HEK293 (cell line): ENCODE results near the gene AP1B1.

ENCODE experiments used
- CTCF ChIA-PET: fragments of 350-600 bp; formaldehyde crosslinking; extraction: SDS; loops from one replicate; lab custom pipeline; 2021; ENCODE audit warnings: antibody characterized with exemption; lab: Yijun Ruan, JAX
- POLR2A ChIA-PET: fragments of 300-600 bp; formaldehyde crosslinking; extraction: SDS; loops from one replicate; lab custom pipeline; 2020; ENCODE audit warnings: antibody characterized with exemption, inconsistent platforms; lab: Yijun Ruan, JAX
- H3K27ac ChIP-seq: fragments of 200-500 bp; sonication (Bioruptor generic); 2 replicates; pipeline ENCODE4 v1.5.1; 2014; ENCODE audit warnings: low read depth, low read length, control low read depth, inconsistent platforms; ENCODE audit errors: extremely low read depth
- H3K36me3 ChIP-seq, 2 experiments: fragments of 200-500 bp in 1 of 2; sonication (Bioruptor generic) in 1 of 2; 1 replicate in 1 of 2; 2 replicates in 1 of 2; pipeline ENCODE4 v1.5.1; 2014 to 2017; ENCODE audit warnings: inconsistent platforms in 2 of 2, low read length in 2 of 2; ENCODE audit not compliant: control insufficient read depth in 2 of 2, insufficient read depth in 1 of 2
- H3K4me1 ChIP-seq: fragments of 200-500 bp; sonication (Bioruptor generic); 2 replicates; pipeline ENCODE4 v1.5.1; 2014; ENCODE audit warnings: mild to moderate bottlenecking, low read length, inconsistent platforms; ENCODE audit not compliant: control insufficient read depth, insufficient read depth
- H3K4me3 ChIP-seq: 2 replicates; pipeline ENCODE4 v1.5.1; 2011; ENCODE audit warnings: low read depth, mild to moderate bottlenecking, control low read depth, low read length, moderate library complexity
- H3K9me3 ChIP-seq: fragments of 200-500 bp; sonication (Bioruptor generic); 2 replicates; pipeline ENCODE4 v1.5.1; 2014; ENCODE audit warnings: low read depth, low read length, inconsistent platforms; ENCODE audit not compliant: control insufficient read depth, insufficient read depth
- SCRT2 ChIP-seq: fragments of 450-650 bp; formaldehyde crosslinking; IDR thresholded peaks from 2 replicates; pipeline ENCODE4 v1.5.1; 2016; ENCODE audit warnings: missing biosample characterization, missing genetic modification characterization
- ZIC2 ChIP-seq: fragments of 450-650 bp; formaldehyde crosslinking; IDR thresholded peaks from 2 replicates; pipeline ENCODE4 v1.5.1; 2016; ENCODE audit warnings: missing biosample characterization, missing genetic modification characterization
- ZNF114 ChIP-seq: fragments of 450-650 bp; formaldehyde crosslinking; IDR thresholded peaks from 2 replicates; pipeline ENCODE4 v1.5.0; 2017; ENCODE audit warnings: missing biosample characterization, missing genetic modification characterization
- ZNF274 ChIP-seq, 2 experiments: fragments of 200-500 bp in 1 of 2; fragments of 450-650 bp in 1 of 2; sonication (Bioruptor generic) in 1 of 2; formaldehyde crosslinking in 1 of 2; IDR thresholded peaks; 2 replicates each; pipeline versions ENCODE4 v1.5.1 to v1.6.1; 2014 to 2016; ENCODE audit warnings: borderline replicate concordance in 1 of 2, inconsistent platforms in 1 of 2, low read length in 1 of 2, missing biosample characterization in 1 of 2, missing genetic modification characterization in 1 of 2
- ZNF501 ChIP-seq: fragments of 450-650 bp; formaldehyde crosslinking; IDR thresholded peaks from 2 replicates; pipeline ENCODE4 v1.5.1; 2016; ENCODE audit warnings: missing biosample characterization, missing genetic modification characterization
- TF ChIP-seq, protein P1 (sequence below): fragments of 450-650 bp; formaldehyde crosslinking; IDR thresholded peaks from 2 replicates; pipeline ENCODE4 v1.5.1; 2016; ENCODE audit warnings: missing biosample characterization, missing genetic modification characterization
- TF ChIP-seq, protein P2 (sequence below): fragments of 450-650 bp; formaldehyde crosslinking; IDR thresholded peaks from 2 replicates; pipeline ENCODE4 v1.5.1; 2016; ENCODE audit warnings: missing biosample characterization, missing genetic modification characterization
- TF ChIP-seq, protein P3 (sequence below): fragments of 450-650 bp; formaldehyde crosslinking; IDR thresholded peaks from 2 replicates; pipeline ENCODE4 v1.5.1; 2017; ENCODE audit warnings: missing biosample characterization, missing genetic modification characterization
- TF ChIP-seq, protein P4 (sequence below): fragments of 450-650 bp; formaldehyde crosslinking; IDR thresholded peaks from 2 replicates; pipeline ENCODE4 v1.5.1; 2016; ENCODE audit warnings: missing biosample characterization, missing genetic modification characterization

AP1B1 gene

DNA sequence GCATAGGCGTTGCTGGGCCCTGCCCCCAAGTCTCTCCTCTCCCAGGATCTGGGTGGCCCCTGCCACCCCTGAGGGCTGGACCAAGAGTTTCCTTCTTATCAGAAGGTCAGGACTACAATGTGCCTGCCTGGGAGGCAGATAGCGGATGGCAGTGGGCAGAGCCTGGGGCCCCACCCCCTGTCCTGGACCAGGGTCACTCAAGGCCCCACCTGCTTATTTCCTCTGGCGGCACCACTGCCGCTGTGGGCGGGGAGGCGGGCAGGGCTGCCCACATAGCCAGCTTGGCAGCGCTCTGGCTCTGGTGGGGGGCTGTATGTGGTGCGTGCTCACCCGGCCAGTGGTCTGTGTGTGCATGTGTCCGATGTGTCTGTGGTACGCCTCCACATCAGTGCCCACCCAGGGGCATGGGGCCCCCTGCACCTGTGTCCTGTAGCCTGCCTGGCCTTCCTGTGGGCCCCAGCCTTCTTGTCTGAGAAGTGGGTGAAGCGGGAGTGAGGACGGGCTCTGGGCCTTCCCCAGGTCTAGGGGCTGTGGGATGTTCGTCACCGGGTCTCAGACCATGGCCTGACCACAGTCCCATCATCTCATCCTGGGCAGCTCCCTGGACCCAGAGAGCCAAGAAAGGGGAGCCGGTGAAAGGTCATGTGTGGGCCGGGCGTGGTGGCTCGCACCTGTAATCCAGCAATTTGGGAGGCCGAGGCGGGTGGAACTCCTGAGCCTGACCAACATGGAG is 78.9 kb downstream of the AP1B1 start (continued):
- TF ChIP-seq, protein P1, sequence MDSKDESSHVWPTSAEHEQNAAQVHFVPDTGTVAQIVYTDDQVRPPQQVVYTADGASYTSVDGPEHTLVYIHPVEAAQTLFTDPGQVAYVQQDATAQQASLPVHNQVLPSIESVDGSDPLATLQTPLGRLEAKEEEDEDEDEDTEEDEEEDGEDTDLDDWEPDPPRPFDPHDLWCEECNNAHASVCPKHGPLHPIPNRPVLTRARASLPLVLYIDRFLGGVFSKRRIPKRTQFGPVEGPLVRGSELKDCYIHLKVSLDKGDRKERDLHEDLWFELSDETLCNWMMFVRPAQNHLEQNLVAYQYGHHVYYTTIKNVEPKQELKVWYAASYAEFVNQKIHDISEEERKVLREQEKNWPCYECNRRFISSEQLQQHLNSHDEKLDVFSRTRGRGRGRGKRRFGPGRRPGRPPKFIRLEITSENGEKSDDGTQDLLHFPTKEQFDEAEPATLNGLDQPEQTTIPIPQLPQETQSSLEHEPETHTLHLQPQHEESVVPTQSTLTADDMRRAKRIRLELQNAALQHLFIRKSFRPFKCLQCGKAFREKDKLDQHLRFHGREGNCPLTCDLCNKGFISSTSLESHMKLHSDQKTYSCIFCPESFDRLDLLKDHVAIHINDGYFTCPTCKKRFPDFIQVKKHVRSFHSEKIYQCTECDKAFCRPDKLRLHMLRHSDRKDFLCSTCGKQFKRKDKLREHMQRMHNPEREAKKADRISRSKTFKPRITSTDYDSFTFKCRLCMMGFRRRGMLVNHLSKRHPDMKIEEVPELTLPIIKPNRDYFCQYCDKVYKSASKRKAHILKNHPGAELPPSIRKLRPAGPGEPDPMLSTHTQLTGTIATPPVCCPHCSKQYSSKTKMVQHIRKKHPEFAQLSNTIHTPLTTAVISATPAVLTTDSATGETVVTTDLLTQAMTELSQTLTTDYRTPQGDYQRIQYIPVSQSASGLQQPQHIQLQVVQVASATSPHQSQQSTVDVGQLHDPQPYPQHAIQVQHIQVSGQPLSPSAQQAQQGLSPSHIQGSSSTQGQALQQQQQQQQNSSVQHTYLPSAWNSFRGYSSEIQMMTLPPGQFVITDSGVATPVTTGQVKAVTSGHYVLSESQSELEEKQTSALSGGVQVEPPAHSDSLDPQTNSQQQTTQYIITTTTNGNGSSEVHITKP (tag by site-specific recombination) = 0 out of 2 replicates have a peak, but pooled peaks have one; percentile 5
- TF ChIP-seq, protein P2, sequence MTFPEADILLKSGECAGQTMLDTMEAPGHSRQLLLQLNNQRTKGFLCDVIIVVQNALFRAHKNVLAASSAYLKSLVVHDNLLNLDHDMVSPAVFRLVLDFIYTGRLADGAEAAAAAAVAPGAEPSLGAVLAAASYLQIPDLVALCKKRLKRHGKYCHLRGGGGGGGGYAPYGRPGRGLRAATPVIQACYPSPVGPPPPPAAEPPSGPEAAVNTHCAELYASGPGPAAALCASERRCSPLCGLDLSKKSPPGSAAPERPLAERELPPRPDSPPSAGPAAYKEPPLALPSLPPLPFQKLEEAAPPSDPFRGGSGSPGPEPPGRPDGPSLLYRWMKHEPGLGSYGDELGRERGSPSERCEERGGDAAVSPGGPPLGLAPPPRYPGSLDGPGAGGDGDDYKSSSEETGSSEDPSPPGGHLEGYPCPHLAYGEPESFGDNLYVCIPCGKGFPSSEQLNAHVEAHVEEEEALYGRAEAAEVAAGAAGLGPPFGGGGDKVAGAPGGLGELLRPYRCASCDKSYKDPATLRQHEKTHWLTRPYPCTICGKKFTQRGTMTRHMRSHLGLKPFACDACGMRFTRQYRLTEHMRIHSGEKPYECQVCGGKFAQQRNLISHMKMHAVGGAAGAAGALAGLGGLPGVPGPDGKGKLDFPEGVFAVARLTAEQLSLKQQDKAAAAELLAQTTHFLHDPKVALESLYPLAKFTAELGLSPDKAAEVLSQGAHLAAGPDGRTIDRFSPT (tag by site-specific recombination) = peak; percentile 88
- no peak for TF ChIP-seq ZNF274 (IDR thresholded peaks at IDR 0.05; ENCODE audit: low read length)
- TF ChIP-seq ZNF274 (tag by site-specific recombination; IDR thresholded peaks at IDR 0.05; ENCODE audit: borderline replicate concordance) = no peak

DNA sequence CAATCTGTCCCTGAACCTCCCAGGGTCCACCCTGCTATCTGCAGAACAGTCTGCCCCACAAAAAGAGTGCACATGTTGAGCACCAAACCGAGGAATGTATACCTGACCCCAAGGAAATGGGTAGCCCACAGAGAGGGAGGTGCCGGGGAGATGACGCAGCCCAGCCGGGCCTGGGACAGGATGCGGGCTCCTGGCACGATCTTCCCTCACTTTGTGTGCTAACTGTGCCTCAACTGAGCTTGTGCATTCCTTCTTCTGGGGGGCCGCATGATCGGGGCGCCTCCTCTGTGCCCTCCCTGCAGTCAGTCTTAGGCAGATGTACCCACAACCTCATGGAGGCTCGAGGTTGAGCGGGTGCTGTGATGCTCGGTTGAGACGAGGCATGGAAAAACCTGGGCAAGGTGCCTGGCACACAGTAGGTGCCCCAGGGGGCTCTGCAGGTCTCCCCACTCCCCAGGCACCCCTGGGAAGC is 79.5 kb downstream of the AP1B1 start:
- ChIA-PET POLR2A (no interaction called here), CTCF (no interaction called here)
- Histone ChIP-seq H3K36me3 (no peaks in the 10 kb centered on the region), H3K4me3 (no peak overlapping the region), H3K27ac (no peak overlapping the region), H3K4me1 (peaks cover 8% of the 10 kb centered on the region; the same call in 1 of the 2 replicates), H3K9me3 (no peaks in the 10 kb centered on the region)
- TF ChIP-seq, protein P3, sequence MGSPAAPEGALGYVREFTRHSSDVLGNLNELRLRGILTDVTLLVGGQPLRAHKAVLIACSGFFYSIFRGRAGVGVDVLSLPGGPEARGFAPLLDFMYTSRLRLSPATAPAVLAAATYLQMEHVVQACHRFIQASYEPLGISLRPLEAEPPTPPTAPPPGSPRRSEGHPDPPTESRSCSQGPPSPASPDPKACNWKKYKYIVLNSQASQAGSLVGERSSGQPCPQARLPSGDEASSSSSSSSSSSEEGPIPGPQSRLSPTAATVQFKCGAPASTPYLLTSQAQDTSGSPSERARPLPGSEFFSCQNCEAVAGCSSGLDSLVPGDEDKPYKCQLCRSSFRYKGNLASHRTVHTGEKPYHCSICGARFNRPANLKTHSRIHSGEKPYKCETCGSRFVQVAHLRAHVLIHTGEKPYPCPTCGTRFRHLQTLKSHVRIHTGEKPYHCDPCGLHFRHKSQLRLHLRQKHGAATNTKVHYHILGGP (tag by site-specific recombination) = no peak
- TF ChIP-seq, protein P4, sequence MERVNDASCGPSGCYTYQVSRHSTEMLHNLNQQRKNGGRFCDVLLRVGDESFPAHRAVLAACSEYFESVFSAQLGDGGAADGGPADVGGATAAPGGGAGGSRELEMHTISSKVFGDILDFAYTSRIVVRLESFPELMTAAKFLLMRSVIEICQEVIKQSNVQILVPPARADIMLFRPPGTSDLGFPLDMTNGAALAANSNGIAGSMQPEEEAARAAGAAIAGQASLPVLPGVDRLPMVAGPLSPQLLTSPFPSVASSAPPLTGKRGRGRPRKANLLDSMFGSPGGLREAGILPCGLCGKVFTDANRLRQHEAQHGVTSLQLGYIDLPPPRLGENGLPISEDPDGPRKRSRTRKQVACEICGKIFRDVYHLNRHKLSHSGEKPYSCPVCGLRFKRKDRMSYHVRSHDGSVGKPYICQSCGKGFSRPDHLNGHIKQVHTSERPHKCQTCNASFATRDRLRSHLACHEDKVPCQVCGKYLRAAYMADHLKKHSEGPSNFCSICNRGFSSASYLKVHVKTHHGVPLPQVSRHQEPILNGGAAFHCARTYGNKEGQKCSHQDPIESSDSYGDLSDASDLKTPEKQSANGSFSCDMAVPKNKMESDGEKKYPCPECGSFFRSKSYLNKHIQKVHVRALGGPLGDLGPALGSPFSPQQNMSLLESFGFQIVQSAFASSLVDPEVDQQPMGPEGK (tag by site-specific recombination) = peak; percentile 29; the same call in 1 of the 2 replicates
- peak; percentile 55 for TF ChIP-seq ZIC2 (tag by site-specific recombination)
- TF ChIP-seq ZNF501 (tag by site-specific recombination) = no peak
- peak; percentile 43 for TF ChIP-seq SCRT2 (tag by site-specific recombination)

DNA sequence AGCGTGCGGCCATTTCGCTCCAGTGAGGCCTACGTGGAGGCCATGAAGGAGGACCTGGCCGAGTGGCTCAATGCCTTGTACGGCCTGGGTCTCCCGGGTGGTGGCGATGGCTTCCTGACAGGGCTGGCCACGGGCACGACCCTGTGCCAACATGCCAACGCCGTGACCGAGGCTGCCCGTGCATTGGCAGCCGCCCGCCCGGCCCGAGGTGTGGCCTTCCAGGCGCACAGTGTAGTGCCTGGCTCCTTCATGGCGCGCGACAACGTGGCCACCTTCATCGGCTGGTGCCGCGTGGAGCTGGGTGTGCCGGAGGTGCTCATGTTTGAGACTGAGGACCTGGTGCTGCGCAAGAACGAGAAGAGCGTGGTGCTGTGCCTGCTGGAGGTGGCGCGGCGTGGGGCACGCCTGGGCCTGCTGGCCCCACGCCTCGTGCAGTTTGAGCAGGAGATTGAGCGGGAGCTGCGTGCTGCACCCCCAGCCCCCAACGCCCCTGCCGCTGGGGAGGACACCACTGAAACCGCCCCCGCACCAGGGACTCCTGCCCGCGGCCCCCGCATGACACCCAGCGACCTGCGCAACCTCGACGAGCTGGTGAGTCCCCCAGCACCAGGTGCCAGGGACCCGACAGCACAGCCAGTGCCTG is 80.1 kb downstream of the AP1B1 start:
- Histone ChIP-seq H3K4me3 (no peak overlapping the region), H3K36me3 (no peaks in the 10 kb centered on the region), H3K9me3 (no peaks in the 10 kb centered on the region), H3K4me1 (peaks cover 8% of the 10 kb centered on the region; the same call in 1 of the 2 replicates), H3K27ac (no peak overlapping the region)
- ChIA-PET POLR2A (no interaction called here), CTCF (no interaction called here)
- TF ChIP-seq, protein P2 (tag by site-specific recombination) = peak; percentile 90
- no peak for TF ChIP-seq ZNF114
